WTC11 (cell line): ENCODE measurements around the gene PRM2. TPM values are rescaled to one million over a fixed set of nuclear protein-coding genes. Genes with fewer than 3 reads are reported as not detected.

Experiments
- ATAC-seq: fragments of 200-7000 bp; cut with Tn5 transposase; 2 replicates; pipeline ENCODE4 v1.10.0; 2021; ENCODE audit warnings: mild to moderate bottlenecking, moderate library complexity
- CTCF ChIA-PET: fragments of 300-600 bp; sonication (Branson Sonifier 250); formaldehyde crosslinking; loops from one replicate; lab custom pipeline; 2021; ENCODE audit warnings: antibody characterized with exemption; lab: Charles Lee
- POLR2A ChIA-PET: fragments of 350-600 bp; sonication (Branson Sonifier 250); formaldehyde crosslinking; loops from one replicate; lab custom pipeline; 2021; ENCODE audit warnings: antibody characterized with exemption; lab: Charles Lee
- DNase-seq: peaks from one replicate; pipeline ENCODE4 v3.0.0; 2021; ENCODE audit warnings: low spot score
- H3K27ac Mint-ChIP-seq: 2 replicates; pipeline ENCODE4 v1.8.0; 2021; ENCODE audit warnings: mixed read lengths
- H3K27me3 Mint-ChIP-seq: 2 replicates; pipeline ENCODE4 v1.8.0; 2021; ENCODE audit warnings: low read depth, mild to moderate bottlenecking, moderate library complexity, mixed read lengths
- H3K36me3 Mint-ChIP-seq: 2 replicates; pipeline ENCODE4 v1.8.0; 2021; ENCODE audit warnings: mixed read lengths
- H3K4me1 Mint-ChIP-seq: 2 replicates; pipeline ENCODE4 v1.8.0; 2022; ENCODE audit warnings: mixed read lengths
- H3K4me3 Mint-ChIP-seq: 2 replicates; pipeline ENCODE4 v1.8.0; 2021; ENCODE audit warnings: mild to moderate bottlenecking, moderate library complexity, mixed read lengths
- H3K9me3 Mint-ChIP-seq: 2 replicates; pipeline ENCODE4 v1.8.0; 2021; ENCODE audit warnings: mixed read lengths
- CBFB ChIP-seq: sonication (generic); formaldehyde crosslinking; IDR thresholded peaks from 2 replicates; pipeline ENCODE4 v1.8.1; 2022; ENCODE audit warnings: mild to moderate bottlenecking, low read depth, missing genetic modification reagents
- ELF4 ChIP-seq: sonication (generic); formaldehyde crosslinking; IDR thresholded peaks from 2 replicates; pipeline ENCODE4 v1.8.1; 2022; ENCODE audit warnings: low read depth, mild to moderate bottlenecking, moderate library complexity, missing genetic modification reagents
- FOXJ3 ChIP-seq: sonication (generic); formaldehyde crosslinking; IDR thresholded peaks from 2 replicates; pipeline ENCODE4 v1.9.0; 2021; ENCODE audit warnings: missing genetic modification reagents, mild to moderate bottlenecking, borderline replicate concordance
- FOXK1 ChIP-seq: sonication (generic); formaldehyde crosslinking; IDR thresholded peaks from 2 replicates; pipeline ENCODE4 v1.8.0; 2022; ENCODE audit warnings: mild to moderate bottlenecking, moderate library complexity, missing genetic modification reagents
- MYBL2 ChIP-seq: sonication (generic); formaldehyde crosslinking; IDR thresholded peaks from 2 replicates; pipeline ENCODE4 v1.8.1; 2023; ENCODE audit warnings: mild to moderate bottlenecking, moderate library complexity, missing genetic modification reagents
- TEAD1 ChIP-seq: sonication (generic); formaldehyde crosslinking; IDR thresholded peaks from 2 replicates; pipeline ENCODE4 v1.8.0; 2022; ENCODE audit warnings: mild to moderate bottlenecking, missing genetic modification reagents
- ZNF138 ChIP-seq: sonication (generic); formaldehyde crosslinking; conservative IDR thresholded peaks from 2 replicates; pipeline ENCODE4 v1.8.1; 2022; ENCODE audit warnings: mild to moderate bottlenecking, moderate library complexity, missing genetic modification reagents
- total RNA-seq: library from RNA; stranded (reverse); gene quantifications from 3 replicates; pipeline ENCODE4 v1.2.3, GENCODE V29; 2021
- TF ChIP-seq, protein P1 (sequence below): fragments of 250-450 bp; sonication (Bioruptor Pico); IDR thresholded peaks from 2 replicates; pipeline ENCODE4 v2.1.2; 2022; ENCODE audit warnings: mild to moderate bottlenecking, moderate library complexity
- TF ChIP-seq, protein P2 (sequence below): sonication (generic); formaldehyde crosslinking; IDR thresholded peaks from 2 replicates; pipeline ENCODE4 v1.8.1; 2023; ENCODE audit warnings: mild to moderate bottlenecking, missing genetic modification reagents, moderate library complexity
- TF ChIP-seq, protein P3 (sequence below): sonication (generic); formaldehyde crosslinking; IDR thresholded peaks from 2 replicates; pipeline ENCODE4 v1.8.0; 2023; ENCODE audit warnings: missing genetic modification reagents, mild to moderate bottlenecking, borderline replicate concordance
- TF ChIP-seq, protein P4 (sequence below): fragments of 250-450 bp; sonication (Bioruptor Pico); IDR thresholded peaks from 2 replicates; pipeline ENCODE4 v1.9.0; 2021; ENCODE audit warnings: moderate library complexity, mild to moderate bottlenecking, inconsistent platforms, borderline replicate concordance
- TF ChIP-seq, protein P5 (sequence below): sonication (generic); formaldehyde crosslinking; conservative IDR thresholded peaks from 2 replicates; pipeline ENCODE4 v1.8.1; 2023; ENCODE audit warnings: mild to moderate bottlenecking, low read depth, missing genetic modification reagents, moderate library complexity
- TF ChIP-seq, protein P6 (sequence below): fragments of 250-450 bp; sonication (Bioruptor Pico); IDR thresholded peaks from 2 replicates; pipeline ENCODE4 v1.9.0; 2021; ENCODE audit warnings: mild to moderate bottlenecking
- TF ChIP-seq, protein P7 (sequence below): sonication (generic); formaldehyde crosslinking; IDR thresholded peaks from 2 replicates; pipeline ENCODE4 v1.8.0; 2022; ENCODE audit warnings: mild to moderate bottlenecking, missing genetic modification reagents
- TF ChIP-seq, protein P8 (sequence below): sonication (generic); formaldehyde crosslinking; IDR thresholded peaks from 2 replicates; pipeline ENCODE4 v1.8.0; 2023; ENCODE audit warnings: mild to moderate bottlenecking, missing genetic modification reagents

The PRM2 gene
- total RNA-seq, 1 experiment from 2014 or later, result not detected

DNA sequence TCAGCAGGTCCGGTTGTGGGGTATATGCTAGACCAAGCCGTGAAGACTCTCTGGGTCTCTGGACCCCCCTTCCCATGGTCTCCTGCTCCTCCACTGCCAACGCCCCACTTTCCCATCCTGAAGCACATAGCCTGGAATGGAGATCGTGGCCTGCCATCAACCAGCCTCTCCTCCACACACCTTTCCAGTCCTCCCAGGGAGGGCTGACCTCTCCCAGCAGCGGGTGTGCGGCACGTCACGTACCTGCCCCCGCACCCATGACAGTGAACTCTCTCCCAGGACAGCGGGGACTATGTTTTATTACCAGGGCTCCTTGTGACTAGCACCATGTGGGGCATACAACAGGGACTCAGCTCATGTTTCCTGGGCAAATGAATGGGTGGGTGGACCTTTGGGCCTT lies 4.7 kb downstream of the PRM2 start:
- CTCF ChIA-PET, result interaction anchor here (1.0 to 3.5 kb wide), 4 partner anchors 12 to 100 kb away, joined by 3 to 22 read pairs (median 4); partner anchors contain the start of gene SOCS1

More for the DNA sequence above, 4.7 kb downstream of the PRM2 start:
- POLR2A ChIA-PET, result no interaction called here
- TF ChIP-seq ELF4 (CRISPR knock-in tag) (no peak), ZNF138 (no peak), TEAD1 (no peak), FOXJ3 (no peak), CBFB (CRISPR knock-in tag) (no peak), MYBL2 (CRISPR knock-in tag) (no peak), FOXK1 (CRISPR knock-in tag) (no peak)
- TF ChIP-seq, protein P1, sequence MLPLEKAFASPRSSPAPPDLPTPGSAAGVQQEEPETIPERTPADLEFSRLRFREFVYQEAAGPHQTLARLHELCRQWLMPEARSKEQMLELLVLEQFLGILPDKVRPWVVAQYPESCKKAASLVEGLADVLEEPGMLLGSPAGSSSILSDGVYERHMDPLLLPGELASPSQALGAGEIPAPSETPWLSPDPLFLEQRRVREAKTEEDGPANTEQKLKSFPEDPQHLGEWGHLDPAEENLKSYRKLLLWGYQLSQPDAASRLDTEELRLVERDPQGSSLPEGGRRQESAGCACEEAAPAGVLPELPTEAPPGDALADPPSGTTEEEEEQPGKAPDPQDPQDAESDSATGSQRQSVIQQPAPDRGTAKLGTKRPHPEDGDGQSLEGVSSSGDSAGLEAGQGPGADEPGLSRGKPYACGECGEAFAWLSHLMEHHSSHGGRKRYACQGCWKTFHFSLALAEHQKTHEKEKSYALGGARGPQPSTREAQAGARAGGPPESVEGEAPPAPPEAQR (CRISPR knock-in tag), result no peak
- TF ChIP-seq, protein P2, sequence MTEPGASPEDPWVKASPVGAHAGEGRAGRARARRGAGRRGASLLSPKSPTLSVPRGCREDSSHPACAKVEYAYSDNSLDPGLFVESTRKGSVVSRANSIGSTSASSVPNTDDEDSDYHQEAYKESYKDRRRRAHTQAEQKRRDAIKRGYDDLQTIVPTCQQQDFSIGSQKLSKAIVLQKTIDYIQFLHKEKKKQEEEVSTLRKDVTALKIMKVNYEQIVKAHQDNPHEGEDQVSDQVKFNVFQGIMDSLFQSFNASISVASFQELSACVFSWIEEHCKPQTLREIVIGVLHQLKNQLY (CRISPR knock-in tag), result no peak
- TF ChIP-seq, protein P3, sequence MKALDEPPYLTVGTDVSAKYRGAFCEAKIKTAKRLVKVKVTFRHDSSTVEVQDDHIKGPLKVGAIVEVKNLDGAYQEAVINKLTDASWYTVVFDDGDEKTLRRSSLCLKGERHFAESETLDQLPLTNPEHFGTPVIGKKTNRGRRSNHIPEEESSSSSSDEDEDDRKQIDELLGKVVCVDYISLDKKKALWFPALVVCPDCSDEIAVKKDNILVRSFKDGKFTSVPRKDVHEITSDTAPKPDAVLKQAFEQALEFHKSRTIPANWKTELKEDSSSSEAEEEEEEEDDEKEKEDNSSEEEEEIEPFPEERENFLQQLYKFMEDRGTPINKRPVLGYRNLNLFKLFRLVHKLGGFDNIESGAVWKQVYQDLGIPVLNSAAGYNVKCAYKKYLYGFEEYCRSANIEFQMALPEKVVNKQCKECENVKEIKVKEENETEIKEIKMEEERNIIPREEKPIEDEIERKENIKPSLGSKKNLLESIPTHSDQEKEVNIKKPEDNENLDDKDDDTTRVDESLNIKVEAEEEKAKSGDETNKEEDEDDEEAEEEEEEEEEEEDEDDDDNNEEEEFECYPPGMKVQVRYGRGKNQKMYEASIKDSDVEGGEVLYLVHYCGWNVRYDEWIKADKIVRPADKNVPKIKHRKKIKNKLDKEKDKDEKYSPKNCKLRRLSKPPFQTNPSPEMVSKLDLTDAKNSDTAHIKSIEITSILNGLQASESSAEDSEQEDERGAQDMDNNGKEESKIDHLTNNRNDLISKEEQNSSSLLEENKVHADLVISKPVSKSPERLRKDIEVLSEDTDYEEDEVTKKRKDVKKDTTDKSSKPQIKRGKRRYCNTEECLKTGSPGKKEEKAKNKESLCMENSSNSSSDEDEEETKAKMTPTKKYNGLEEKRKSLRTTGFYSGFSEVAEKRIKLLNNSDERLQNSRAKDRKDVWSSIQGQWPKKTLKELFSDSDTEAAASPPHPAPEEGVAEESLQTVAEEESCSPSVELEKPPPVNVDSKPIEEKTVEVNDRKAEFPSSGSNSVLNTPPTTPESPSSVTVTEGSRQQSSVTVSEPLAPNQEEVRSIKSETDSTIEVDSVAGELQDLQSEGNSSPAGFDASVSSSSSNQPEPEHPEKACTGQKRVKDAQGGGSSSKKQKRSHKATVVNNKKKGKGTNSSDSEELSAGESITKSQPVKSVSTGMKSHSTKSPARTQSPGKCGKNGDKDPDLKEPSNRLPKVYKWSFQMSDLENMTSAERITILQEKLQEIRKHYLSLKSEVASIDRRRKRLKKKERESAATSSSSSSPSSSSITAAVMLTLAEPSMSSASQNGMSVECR (CRISPR knock-in tag), result no peak
- TF ChIP-seq, protein P4, sequence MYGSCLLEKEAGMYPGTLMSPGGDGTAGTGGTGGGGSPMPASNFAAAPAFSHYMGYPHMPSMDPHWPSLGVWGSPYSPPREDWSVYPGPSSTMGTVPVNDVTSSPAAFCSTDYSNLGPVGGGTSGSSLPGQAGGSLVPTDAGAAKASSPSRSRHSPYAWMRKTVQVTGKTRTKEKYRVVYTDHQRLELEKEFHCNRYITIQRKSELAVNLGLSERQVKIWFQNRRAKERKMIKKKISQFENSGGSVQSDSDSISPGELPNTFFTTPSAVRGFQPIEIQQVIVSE, result no peak
- TF ChIP-seq, protein P5, sequence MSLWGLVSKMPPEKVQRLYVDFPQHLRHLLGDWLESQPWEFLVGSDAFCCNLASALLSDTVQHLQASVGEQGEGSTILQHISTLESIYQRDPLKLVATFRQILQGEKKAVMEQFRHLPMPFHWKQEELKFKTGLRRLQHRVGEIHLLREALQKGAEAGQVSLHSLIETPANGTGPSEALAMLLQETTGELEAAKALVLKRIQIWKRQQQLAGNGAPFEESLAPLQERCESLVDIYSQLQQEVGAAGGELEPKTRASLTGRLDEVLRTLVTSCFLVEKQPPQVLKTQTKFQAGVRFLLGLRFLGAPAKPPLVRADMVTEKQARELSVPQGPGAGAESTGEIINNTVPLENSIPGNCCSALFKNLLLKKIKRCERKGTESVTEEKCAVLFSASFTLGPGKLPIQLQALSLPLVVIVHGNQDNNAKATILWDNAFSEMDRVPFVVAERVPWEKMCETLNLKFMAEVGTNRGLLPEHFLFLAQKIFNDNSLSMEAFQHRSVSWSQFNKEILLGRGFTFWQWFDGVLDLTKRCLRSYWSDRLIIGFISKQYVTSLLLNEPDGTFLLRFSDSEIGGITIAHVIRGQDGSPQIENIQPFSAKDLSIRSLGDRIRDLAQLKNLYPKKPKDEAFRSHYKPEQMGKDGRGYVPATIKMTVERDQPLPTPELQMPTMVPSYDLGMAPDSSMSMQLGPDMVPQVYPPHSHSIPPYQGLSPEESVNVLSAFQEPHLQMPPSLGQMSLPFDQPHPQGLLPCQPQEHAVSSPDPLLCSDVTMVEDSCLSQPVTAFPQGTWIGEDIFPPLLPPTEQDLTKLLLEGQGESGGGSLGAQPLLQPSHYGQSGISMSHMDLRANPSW, result no peak
- TF ChIP-seq, protein P6, sequence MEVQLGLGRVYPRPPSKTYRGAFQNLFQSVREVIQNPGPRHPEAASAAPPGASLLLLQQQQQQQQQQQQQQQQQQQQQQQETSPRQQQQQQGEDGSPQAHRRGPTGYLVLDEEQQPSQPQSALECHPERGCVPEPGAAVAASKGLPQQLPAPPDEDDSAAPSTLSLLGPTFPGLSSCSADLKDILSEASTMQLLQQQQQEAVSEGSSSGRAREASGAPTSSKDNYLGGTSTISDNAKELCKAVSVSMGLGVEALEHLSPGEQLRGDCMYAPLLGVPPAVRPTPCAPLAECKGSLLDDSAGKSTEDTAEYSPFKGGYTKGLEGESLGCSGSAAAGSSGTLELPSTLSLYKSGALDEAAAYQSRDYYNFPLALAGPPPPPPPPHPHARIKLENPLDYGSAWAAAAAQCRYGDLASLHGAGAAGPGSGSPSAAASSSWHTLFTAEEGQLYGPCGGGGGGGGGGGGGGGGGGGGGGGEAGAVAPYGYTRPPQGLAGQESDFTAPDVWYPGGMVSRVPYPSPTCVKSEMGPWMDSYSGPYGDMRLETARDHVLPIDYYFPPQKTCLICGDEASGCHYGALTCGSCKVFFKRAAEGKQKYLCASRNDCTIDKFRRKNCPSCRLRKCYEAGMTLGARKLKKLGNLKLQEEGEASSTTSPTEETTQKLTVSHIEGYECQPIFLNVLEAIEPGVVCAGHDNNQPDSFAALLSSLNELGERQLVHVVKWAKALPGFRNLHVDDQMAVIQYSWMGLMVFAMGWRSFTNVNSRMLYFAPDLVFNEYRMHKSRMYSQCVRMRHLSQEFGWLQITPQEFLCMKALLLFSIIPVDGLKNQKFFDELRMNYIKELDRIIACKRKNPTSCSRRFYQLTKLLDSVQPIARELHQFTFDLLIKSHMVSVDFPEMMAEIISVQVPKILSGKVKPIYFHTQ, result no peak
- TF ChIP-seq, protein P7, sequence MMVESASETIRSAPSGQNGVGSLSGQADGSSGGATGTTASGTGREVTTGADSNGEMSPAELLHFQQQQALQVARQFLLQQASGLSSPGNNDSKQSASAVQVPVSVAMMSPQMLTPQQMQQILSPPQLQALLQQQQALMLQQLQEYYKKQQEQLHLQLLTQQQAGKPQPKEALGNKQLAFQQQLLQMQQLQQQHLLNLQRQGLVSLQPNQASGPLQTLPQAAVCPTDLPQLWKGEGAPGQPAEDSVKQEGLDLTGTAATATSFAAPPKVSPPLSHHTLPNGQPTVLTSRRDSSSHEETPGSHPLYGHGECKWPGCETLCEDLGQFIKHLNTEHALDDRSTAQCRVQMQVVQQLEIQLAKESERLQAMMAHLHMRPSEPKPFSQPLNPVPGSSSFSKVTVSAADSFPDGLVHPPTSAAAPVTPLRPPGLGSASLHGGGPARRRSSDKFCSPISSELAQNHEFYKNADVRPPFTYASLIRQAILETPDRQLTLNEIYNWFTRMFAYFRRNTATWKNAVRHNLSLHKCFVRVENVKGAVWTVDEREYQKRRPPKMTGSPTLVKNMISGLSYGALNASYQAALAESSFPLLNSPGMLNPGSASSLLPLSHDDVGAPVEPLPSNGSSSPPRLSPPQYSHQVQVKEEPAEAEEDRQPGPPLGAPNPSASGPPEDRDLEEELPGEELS (CRISPR knock-in tag), result no peak
- TF ChIP-seq, protein P8, sequence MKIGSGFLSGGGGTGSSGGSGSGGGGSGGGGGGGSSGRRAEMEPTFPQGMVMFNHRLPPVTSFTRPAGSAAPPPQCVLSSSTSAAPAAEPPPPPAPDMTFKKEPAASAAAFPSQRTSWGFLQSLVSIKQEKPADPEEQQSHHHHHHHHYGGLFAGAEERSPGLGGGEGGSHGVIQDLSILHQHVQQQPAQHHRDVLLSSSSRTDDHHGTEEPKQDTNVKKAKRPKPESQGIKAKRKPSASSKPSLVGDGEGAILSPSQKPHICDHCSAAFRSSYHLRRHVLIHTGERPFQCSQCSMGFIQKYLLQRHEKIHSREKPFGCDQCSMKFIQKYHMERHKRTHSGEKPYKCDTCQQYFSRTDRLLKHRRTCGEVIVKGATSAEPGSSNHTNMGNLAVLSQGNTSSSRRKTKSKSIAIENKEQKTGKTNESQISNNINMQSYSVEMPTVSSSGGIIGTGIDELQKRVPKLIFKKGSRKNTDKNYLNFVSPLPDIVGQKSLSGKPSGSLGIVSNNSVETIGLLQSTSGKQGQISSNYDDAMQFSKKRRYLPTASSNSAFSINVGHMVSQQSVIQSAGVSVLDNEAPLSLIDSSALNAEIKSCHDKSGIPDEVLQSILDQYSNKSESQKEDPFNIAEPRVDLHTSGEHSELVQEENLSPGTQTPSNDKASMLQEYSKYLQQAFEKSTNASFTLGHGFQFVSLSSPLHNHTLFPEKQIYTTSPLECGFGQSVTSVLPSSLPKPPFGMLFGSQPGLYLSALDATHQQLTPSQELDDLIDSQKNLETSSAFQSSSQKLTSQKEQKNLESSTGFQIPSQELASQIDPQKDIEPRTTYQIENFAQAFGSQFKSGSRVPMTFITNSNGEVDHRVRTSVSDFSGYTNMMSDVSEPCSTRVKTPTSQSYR (CRISPR knock-in tag), result no peak
- Mint-ChIP-seq H3K27me3 (no peaks in the 10 kb centered on the region; the same call in 1 of the 2 replicates), H3K4me3 (no peak overlapping the region), H3K36me3 (no peaks in the 10 kb centered on the region), H3K9me3 (no peaks in the 10 kb centered on the region), H3K27ac (no peak overlapping the region), H3K4me1 (peaks cover 9% of the 10 kb centered on the region)
- ATAC-seq (no peak), DNase-seq (no peak)
